ENCODE data around the gene TSPYL2.

- TF ChIP-seq RFX5 (IDR thresholded peaks at IDR 0.05; ENCODE audit: low read depth, low read length) = peak; percentile 93
- TF ChIP-seq CTCF (conservative IDR thresholded peaks at IDR 0.05; ENCODE audit: low read depth, low read length) = no peak
- peak; percentile 99 for TF ChIP-seq POLR2A (IDR thresholded peaks at IDR 0.05; ENCODE audit: low read depth, low read length)
- peak; percentile 45; the same call in 1 of the 2 replicates for TF ChIP-seq CEBPB (IDR thresholded peaks at IDR 0.05; ENCODE audit: low read depth, low read length)
- no peak for TF ChIP-seq FOS (IDR thresholded peaks at IDR 0.05; ENCODE audit: low read depth, low read length)
- no peak for TF ChIP-seq MAFK (IDR thresholded peaks at IDR 0.05; ENCODE audit: low read depth, low read length)
- no peak for TF ChIP-seq RAD21 (IDR thresholded peaks at IDR 0.05; ENCODE audit: low read length)
- TF ChIP-seq MXI1 (IDR thresholded peaks at IDR 0.05; ENCODE audit: borderline replicate concordance, low read depth, low read length) = no peak
- no peak for TF ChIP-seq BHLHE40 (IDR thresholded peaks at IDR 0.05; ENCODE audit: low read depth, low read length)
- TF ChIP-seq, protein P1, sequence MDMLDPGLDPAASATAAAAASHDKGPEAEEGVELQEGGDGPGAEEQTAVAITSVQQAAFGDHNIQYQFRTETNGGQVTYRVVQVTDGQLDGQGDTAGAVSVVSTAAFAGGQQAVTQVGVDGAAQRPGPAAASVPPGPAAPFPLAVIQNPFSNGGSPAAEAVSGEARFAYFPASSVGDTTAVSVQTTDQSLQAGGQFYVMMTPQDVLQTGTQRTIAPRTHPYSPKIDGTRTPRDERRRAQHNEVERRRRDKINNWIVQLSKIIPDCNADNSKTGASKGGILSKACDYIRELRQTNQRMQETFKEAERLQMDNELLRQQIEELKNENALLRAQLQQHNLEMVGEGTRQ (IDR thresholded peaks at IDR 0.05; ENCODE audit: low read depth, low read length) = no peak
- peak; percentile 5; the same call in 1 of the 2 replicates for TF ChIP-seq MAZ (IDR thresholded peaks at IDR 0.05; ENCODE audit: borderline replicate concordance, low read depth, low read length)
Measured at GRCh38 chrX:53081925-53082772, at the start of gene TSPYL2.
